KMS-11 (cell line): ENCODE results near the gene DOCK7.

Experiments used
- H2AFZ ChIP-seq: fragments of 200-600 bp; sonication (generic); 2 replicates; pipeline ENCODE4 v1.6.1; 2016; ENCODE audit warnings: antibody characterized with exemption, mixed run types, low read depth
- H3K27ac ChIP-seq: fragments of 200-600 bp; sonication (generic); 2 replicates; pipeline ENCODE4 v1.6.1; 2016; ENCODE audit warnings: mild to moderate bottlenecking, mixed run types
- H3K27me3 ChIP-seq: fragments of 200-600 bp; sonication (generic); 2 replicates; pipeline ENCODE4 v1.6.1; 2017; ENCODE audit warnings: mild to moderate bottlenecking, low read depth, mixed run types, moderate library complexity; ENCODE audit not compliant: insufficient read depth
- H3K36me3 ChIP-seq: fragments of 200-600 bp; sonication (generic); 2 replicates; pipeline ENCODE4 v1.6.1; 2017; ENCODE audit warnings: mild to moderate bottlenecking, mixed run types; ENCODE audit not compliant: insufficient read depth
- H3K4me1 ChIP-seq: fragments of 200-600 bp; sonication (generic); 2 replicates; pipeline ENCODE4 v1.6.1; 2016; ENCODE audit warnings: mild to moderate bottlenecking, low read depth, mixed run types; ENCODE audit not compliant: poor library complexity, severe bottlenecking
- H3K4me2 ChIP-seq: fragments of 200-600 bp; sonication (generic); 2 replicates; pipeline ENCODE4 v1.7.0; 2016; ENCODE audit warnings: mild to moderate bottlenecking, mixed run types
- H3K4me3 ChIP-seq: fragments of 200-600 bp; sonication (generic); IDR thresholded peaks from 2 replicates; pipeline ENCODE4 v1.6.1; 2017; ENCODE audit warnings: low read depth, low read length, mixed read lengths; ENCODE audit not compliant: insufficient read depth
- H3K79me2 ChIP-seq: fragments of 200-600 bp; sonication (generic); 2 replicates; pipeline ENCODE4 v1.6.1; 2016; ENCODE audit warnings: low read depth, mixed run types; ENCODE audit not compliant: insufficient read depth
- H3K9ac ChIP-seq: fragments of 200-600 bp; sonication (generic); 2 replicates; pipeline ENCODE4 v1.6.1; 2016; ENCODE audit warnings: mild to moderate bottlenecking, mixed run types
- H4K20me1 ChIP-seq: fragments of 200-600 bp; sonication (generic); 2 replicates; pipeline ENCODE4 v1.6.1; 2016; ENCODE audit warnings: mild to moderate bottlenecking, mixed run types; ENCODE audit not compliant: insufficient read depth
- TF ChIP-seq, protein P1 (sequence below): fragments of 200-600 bp; sonication (generic); conservative IDR thresholded peaks from 2 replicates; pipeline ENCODE4 v1.6.1; 2017; ENCODE audit warnings: low read depth, mild to moderate bottlenecking, antibody characterized with exemption, low read length, moderate library complexity, mixed read lengths

DOCK7 gene

GRCh38 chr1:62462370-62462769 lies 225.8 kb downstream of the DOCK7 start:
- TF ChIP-seq, protein P1, sequence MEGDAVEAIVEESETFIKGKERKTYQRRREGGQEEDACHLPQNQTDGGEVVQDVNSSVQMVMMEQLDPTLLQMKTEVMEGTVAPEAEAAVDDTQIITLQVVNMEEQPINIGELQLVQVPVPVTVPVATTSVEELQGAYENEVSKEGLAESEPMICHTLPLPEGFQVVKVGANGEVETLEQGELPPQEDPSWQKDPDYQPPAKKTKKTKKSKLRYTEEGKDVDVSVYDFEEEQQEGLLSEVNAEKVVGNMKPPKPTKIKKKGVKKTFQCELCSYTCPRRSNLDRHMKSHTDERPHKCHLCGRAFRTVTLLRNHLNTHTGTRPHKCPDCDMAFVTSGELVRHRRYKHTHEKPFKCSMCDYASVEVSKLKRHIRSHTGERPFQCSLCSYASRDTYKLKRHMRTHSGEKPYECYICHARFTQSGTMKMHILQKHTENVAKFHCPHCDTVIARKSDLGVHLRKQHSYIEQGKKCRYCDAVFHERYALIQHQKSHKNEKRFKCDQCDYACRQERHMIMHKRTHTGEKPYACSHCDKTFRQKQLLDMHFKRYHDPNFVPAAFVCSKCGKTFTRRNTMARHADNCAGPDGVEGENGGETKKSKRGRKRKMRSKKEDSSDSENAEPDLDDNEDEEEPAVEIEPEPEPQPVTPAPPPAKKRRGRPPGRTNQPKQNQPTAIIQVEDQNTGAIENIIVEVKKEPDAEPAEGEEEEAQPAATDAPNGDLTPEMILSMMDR = no peak
- H2AFZ ChIP-seq = no peak overlapping the region
- no peaks in the 10 kb centered on the region for H3K36me3 ChIP-seq
- peaks cover 12% of the 10 kb centered on the region for H3K4me1 ChIP-seq
- H3K4me3 ChIP-seq = no peak overlapping the region
- H3K4me2 ChIP-seq = peak overlapping the region; percentile 48; the same call in 1 of the 2 replicates
- no peaks in the 10 kb centered on the region for H3K27me3 ChIP-seq
- no peak overlapping the region for H3K9ac ChIP-seq
- no peaks in the 10 kb centered on the region for H4K20me1 ChIP-seq
- no peaks in the 10 kb centered on the region for H3K79me2 ChIP-seq
- no peak overlapping the region for H3K27ac ChIP-seq

DNA sequence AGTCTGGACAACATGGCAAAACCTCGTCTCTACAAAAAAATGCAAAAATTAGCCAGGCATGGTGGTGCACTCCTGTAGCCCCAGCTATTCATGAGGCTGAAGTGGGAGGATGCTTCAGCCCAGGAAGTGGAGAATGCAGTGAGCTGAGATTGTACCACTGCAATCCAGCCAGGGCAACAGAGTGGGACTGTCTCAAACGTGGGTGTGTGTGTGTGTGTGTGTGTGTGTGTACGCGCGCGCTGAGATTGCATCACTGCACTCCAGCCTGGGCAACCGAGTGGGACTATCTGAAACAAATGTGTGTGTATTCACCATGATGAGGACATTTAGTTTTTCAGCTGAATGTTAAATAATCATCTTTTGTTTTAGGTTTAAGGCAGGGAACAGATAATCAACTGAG lies 230.2 kb downstream of the DOCK7 start:
- H3K4me3 ChIP-seq = no peak overlapping the region

GRCh38 chr1:62452951-62453350 lies 235.2 kb downstream of the DOCK7 start:
- Histone ChIP-seq H3K9ac (no peak overlapping the region), H2AFZ (no peak overlapping the region), H3K4me1 (peaks cover 17% of the 10 kb centered on the region), H3K27ac (no peak overlapping the region), H4K20me1 (0 out of 2 replicates have a peak, but pooled peaks cover 7% of the 10 kb centered on the region), H3K79me2 (no peaks in the 10 kb centered on the region), H3K4me2 (no peak overlapping the region), H3K36me3 (peaks cover 8% of the 10 kb centered on the region; the same call in 1 of the 2 replicates), H3K4me3 (no peak overlapping the region), H3K27me3 (no peaks in the 10 kb centered on the region)
- TF ChIP-seq, protein P1 = no peak

More for the DNA sequence above, 230.2 kb downstream of the DOCK7 start:
- H3K36me3 ChIP-seq = no peaks in the 10 kb centered on the region
- no peaks in the 10 kb centered on the region for H4K20me1 ChIP-seq
- TF ChIP-seq, protein P1 = no peak
- H3K4me2 ChIP-seq = no peak overlapping the region
- peaks cover 10% of the 10 kb centered on the region for H3K4me1 ChIP-seq
- H3K9ac ChIP-seq = no peak overlapping the region
- H3K27me3 ChIP-seq = no peaks in the 10 kb centered on the region
- no peak overlapping the region for H3K27ac ChIP-seq
- no peak overlapping the region for H2AFZ ChIP-seq
- H3K79me2 ChIP-seq = no peaks in the 10 kb centered on the region

DNA sequence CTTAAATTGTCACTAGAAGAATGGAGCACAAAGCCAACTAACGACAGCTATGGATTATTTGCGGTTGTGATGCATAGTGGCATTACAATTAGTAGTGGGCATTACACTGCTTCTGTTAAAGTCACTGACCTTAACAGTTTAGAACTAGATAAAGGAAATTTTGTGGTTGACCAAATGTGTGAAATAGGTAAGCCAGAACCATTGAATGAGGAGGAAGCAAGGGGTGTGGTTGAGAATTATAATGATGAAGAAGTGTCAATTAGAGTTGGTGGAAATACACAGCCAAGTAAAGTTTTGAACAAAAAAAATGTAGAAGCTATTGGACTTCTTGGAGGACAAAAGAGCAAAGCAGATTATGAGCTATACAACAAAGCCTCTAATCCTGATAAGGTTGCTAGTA lies 237.9 kb downstream of the DOCK7 start:
- TF ChIP-seq, protein P1 = no peak
- Histone ChIP-seq H3K9ac (no peak overlapping the region), H3K4me3 (no peak overlapping the region), H4K20me1 (0 out of 2 replicates have a peak, but pooled peaks cover 11% of the 10 kb centered on the region), H3K27ac (no peak overlapping the region), H3K4me1 (peaks cover 33% of the 10 kb centered on the region), H3K36me3 (peaks cover 17% of the 10 kb centered on the region; the same call in 1 of the 2 replicates), H3K27me3 (no peaks in the 10 kb centered on the region), H3K4me2 (no peak overlapping the region), H2AFZ (no peak overlapping the region), H3K79me2 (no peaks in the 10 kb centered on the region)
